NCI-H510A (cell line): ENCODE data around the gene CDH11.

Experiments used
- DNase-seq: peaks from one replicate; lab custom pipeline; 2025; lab: John Stamatoyannopoulos, UW

CDH11 gene

DNA sequence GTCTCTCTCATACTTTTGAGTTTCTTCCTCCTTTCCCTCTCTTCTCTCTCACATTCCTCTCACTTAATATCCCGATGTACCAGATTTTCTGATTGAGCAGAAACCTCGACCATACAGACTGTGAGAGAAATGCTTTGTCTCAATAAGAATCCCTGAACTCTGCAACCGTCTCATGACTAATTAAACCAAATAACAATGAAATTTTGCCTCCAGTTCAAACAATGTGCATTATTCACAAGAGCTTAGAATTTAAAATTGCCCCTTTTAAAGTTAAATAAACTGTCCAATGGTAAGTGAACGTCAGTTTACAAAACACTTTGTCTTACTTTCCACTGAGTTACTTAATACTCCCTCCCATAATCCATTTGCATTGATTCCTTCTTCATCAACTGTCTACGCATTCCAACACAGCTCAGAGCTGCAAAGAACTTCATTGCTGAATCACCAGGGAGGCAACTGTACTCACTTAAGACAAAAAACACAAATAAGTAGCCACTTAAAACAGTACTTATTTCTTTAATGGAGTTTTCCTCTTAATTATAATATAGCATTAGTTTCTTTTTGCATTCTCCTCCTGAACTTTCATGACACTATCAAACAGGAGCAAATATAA, 4.9 kb downstream of the CDH11 start:
- no peak for DNase-seq

DNA sequence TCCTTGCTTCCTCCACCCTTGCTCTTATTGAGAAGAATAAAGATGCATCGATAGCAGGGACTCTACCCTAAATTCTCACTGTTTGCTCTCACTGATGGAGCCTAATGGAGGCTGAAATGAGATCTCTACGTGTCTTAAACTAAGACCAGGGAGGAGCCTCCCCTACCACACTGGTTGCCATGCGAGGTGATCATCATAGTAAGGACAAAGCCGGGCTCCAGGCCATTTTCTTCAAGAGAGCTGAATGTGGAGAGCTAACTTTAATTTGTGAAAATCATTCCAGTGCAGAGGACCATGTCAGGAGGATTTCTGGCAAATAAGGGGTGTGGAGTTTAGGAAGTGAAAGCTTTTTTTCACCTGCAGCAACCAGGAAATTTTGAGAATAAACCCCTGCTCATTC, 5.6 kb downstream of the CDH11 start:
- DNase-seq = no peak

DNA sequence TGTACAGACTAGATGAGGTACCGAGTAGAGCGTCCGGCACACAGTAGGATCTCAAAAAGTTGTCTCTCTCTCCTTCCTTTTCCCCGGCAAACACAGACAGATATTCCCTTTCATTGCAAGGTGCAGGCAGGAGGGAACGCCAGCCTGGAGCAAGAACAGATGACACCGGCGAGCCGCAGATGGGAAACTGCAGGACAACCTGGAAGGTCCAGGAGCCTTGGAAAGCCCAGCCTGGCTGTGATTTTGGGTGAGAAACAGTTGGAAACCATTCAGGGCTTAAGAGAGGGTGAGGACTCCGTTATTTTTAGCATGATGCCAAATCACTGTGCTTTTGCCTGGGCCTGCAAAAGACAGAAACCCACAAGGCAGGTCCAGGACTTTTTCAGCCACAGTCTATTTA, 7.3 kb downstream of the CDH11 start:
- DNase-seq = no peak

DNA sequence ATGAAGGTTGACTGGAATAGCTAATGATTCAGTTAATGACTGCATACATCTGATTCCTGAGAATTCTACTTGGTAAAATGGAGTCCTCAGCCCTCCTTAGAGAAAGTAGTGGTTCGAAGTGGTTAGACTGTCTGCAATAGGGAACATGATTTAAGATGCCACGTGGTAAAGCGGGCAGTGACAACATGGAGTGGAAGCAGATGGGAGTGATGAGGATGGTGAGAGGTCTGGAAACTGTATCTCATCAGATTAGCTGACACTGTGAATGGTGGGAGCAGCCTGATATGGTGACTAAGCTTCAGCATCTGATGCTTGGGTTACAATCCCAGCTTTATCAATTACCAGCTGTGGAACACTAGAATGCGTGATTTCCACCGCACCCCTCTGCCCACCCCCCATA, 8.4 kb downstream of the CDH11 start:
- no peak for DNase-seq

DNA sequence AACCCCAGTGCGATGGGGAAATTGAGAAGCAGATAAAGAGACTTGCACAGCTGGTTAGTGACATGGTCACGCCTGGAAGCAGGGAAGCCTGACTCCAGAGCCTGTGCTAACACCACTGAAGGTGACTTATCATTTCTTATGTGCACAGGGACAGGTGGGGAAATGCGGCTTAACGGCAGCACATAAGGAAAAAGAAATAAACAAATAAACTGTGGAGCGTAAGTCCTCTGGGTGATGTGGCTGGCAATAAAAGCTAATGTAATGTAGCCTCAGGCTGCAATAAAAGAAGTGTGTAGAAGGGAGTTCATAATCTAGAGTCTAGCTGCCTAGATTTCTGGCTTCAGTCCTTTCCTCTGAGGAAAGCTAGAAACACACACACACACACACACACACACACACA, 10.6 kb downstream of the CDH11 start:
- DNase-seq = no peak

DNA sequence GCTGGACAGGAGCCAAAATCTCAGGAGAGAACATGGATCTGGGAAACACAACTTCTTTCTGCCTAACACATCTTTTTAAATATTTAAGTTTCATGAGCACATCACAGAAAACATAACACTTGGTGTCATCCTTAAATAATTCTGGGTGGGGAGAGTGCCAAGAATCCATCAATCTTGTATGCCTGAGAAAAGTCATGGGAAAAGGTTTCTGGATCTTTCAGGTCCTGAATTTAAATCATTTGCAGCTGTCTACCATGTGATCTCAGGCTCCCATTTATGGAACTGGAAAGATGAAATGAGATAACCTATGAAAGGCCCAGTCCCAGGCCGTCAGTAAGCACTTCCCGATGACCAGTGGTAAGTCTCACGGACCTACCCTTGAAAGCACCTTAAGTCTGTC, 15.1 kb downstream of the CDH11 start:
- no peak for DNase-seq

DNA sequence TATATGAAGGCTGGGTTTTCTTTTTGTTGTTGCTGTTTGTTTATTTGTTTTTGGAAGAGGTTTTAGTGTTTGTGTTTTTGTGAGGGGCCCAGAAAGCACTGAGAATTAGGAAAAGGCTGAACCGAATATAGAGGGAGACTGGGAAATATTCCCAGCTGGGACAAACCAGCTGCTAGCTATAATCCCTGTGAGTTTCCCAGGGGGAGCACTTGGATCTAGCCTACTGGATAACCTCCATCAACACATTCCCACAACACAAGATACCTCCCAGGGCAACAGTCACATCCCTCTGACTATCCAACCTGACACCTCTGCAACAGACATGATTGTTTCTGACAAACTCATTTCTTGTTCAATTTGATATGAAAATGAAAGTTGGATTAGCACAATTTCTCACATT, 16.7 kb downstream of the CDH11 start:
- DNase-seq = no peak

DNA sequence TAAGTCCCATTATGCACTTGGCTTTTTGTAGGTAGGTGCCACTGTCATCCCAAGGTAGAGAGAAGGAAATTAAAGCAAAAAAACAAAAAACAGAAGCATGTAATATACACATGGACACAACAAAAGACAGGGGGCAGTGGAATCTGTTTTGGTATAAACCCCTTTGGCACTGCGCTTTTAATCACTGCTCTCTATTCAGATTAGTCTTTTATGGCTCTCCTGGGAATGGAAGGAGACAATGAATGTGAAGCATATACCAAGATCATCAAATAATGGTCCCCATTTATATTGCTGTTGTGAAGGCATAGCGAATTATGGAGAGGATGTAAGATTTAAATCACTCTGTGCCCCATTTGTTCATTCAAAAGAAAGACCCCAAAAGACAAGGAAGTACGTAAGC, 17.4 kb downstream of the CDH11 start:
- no peak for DNase-seq

DNA sequence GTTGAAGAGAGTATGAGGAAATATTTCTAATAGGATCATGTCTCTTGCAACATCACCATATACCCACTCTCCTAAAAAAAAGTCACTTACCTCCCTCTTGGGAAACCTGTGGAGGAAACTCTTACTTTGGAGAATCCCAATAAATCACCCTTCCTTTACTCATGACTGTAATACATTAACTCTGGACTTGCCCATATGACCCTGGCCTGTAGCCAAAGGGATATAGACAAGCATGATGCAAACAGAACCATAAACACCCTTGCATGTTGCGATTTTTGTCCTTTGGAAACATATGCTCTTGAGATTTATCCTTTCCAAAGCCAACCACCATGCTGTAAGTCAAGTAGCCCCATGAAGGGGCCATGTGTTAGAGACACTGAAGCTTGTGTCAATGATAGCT, 19.5 kb downstream of the CDH11 start:
- DNase-seq = no peak

DNA sequence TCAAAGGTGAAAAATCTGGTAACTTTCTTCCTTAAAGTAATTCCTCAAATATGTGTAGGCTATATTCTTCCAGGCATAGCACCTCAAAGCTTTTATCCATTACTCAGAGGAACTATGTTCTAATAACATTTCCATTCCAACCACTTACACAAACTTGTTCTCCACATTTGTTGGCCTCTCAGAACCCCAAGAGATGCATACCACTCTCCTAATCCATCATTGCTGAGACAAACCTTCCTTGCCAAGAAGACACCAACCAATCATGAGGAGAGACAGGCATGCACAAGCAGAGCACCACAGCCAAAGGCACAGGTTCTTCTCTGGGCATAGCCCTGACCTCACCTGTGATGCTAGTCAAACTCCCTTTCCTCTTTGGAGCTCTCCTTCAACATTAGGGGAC, 20.9 kb downstream of the CDH11 start:
- DNase-seq = no peak

DNA sequence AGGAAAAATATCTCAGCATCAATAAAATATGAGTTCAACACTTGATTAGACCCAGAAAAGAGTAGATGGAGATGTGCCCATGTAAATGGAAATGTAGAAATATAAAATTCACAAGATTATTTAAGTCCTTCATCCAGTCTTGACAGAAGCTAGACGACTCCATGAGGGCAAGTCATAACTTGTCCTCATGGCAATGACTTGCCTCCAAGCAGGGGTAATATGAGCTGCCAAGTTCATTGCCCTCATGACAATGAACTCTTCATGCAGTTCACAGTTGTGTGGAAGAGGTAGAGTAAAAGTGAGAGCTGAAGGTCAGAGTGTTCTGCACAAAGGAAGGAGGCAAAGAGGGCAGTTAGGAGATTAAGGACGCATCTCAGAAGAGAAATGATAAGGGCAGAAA, 22.3 kb downstream of the CDH11 start:
- DNase-seq = no peak

DNA sequence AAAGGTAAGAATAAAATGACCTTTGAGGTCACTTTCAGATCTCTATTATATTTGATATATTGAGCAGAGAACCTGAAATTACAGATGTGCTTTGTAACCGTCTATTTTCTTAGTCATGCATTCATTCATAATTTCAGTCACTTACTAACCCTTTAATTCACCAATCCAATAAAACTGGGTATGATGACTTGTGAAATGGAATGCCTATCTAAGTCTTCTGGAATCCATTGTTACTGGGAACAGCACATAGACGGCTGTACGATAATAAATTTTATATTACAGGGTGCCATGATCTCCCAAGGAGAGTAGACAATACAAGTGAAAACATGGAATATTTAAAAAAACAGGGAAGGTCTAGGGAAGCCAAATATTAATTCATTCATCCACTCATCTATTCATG, 22.9 kb downstream of the CDH11 start:
- no peak for DNase-seq

DNA sequence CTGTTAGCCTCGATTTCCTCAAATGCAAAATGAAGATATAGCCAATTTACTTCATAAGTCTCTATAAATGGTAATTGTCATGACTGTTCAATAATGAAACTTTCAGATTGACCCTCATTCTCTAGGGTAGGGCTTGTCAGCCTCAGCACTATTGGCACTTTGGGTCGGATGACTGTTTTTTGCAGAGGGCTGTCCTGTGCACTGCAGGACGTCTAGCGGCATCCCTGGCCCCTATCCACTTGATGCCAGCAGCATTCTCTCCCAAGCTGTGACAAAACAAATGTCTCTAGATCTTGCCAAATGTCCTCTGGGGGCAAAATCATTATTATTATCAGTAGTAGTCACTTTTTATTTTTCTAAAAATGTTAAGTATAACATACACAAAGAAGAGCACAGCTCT, 24.6 kb downstream of the CDH11 start:
- no peak for DNase-seq

DNA sequence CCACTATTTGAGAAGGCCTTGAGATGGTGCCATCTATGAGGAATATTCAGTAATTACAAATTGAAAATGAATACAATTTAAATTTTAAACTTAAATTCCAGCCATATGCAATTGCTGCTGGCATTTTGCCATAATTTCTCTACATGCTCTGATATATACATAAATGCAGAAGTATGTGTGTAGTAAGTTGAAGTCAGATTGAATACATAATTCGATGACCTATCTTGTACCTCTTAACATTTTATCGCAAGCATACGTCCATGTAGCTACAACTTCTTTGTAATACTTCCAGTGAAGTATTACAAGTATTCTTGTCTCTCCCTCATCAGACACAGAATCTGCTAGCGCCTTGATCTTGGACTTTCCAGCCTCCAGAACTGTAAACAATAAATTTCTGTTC, 26.0 kb downstream of the CDH11 start:
- no peak for DNase-seq

DNA sequence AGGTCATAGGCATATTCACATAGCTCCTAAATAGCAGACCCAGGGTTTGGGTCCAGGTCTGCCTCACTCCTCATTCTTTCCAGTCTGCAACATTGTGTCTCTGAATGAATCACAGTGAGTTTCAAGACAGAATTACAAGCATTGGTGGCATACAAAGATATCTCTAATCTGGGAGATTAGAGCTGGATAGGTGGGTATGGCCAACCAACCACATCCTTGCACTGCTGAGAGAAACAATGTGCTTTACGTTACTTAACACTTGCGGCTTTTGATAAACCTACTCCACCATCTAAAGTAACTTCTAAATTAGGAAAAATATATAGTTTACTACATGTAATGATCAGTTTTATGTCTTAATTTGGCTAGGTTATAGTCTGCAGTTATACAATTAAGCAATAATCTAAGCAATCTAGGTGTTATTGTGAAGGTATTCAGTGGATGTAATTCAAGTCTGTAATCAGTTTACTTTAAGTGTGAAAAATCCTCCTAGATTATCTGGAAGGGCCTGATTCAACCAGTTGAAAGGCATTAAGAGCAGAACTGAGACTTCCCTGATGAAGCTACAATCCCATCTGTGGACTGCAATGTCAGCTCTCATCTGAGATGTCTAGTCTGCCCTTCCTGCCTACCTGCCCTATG, 26.7 kb downstream of the CDH11 start:
- no peak for DNase-seq

DNA sequence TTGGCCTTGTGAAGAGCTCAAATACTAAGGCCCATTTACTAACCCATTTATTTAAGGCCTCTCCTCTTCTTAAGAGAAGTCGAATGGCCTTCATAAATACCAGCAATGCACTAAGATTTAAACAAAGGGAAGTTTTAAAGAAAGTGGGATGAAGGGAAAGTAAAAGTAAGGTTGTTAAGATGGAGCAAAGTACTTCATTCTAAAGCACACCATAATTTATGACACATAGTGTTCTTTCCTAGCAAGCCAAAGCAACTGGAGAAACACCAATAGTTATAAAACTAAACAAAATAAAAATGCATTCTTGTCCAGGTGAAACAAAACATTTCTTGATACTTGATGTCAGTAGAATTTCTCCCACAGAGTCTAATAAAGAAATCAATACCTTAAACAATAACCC, 27.9 kb downstream of the CDH11 start:
- no peak for DNase-seq

DNA sequence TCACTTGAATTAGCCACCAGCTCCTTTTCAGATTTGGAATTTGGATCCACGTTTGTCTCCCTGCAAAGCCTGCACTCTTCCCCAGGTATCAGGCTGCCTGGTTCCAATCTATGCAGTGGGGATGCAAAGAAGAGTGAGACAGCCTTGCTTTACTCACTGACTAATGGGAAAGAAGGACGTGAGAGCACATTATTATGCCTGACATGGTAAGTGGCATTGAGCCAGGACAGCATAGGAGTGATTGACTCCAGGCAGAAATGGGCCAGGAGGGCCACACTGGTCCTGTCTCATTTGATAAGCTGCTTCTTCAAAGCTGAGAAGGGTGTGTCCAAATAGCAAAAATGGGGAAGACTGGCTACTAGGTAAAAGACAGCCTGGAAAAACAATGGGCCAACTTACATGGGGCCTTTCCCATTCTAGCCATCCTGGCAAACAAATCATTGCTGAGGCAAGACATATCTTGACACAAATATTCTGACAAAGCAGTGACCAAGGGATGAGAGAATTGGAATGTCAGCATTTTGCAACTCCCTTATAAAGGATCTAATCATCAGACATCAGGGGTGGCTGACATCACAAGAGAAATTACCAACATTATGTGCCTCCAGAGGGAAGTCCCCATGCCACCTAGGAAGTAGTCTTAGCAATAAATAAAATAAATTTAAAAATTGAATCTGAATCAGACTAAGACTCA, 38.6 kb downstream of the CDH11 start:
- DNase-seq = no peak

DNA sequence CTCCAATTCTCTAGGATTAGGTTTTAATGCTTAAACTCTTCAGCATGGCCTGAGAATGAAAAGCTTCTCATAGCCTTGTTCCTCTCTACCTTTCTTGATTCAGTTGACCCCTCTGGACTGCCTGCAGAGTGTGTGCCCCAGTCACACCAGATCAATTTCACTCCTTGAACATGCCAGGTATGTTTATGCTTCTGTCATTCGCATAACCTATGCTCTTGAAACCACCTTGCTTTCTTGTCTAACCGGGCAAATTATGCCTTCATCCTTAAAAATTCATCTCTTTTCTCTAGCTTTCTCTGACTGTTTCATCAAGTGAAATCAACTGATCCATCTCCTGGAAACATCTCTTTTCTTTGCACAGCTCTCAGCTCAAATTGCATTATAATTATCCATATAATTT, 42.3 kb downstream of the CDH11 start:
- no peak for DNase-seq

DNA sequence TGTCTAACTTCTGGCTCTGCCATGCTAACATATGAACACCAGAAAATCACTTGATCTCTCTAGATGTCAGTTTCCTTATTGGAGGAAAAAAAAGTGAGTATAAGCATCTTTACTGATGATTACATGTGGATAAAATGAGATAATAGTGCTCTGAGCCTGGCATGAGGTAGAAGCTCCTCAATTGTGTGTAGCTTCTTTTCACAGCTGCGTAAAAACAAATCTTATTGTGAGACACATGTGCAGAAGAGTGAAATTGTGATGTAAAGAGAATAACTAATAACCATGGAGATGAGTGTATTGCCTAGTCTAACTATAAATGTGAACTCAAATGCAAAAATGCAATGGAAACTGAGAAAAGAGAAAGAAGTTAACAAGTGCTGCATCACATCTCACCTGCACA, 44.7 kb downstream of the CDH11 start:
- no peak for DNase-seq

DNA sequence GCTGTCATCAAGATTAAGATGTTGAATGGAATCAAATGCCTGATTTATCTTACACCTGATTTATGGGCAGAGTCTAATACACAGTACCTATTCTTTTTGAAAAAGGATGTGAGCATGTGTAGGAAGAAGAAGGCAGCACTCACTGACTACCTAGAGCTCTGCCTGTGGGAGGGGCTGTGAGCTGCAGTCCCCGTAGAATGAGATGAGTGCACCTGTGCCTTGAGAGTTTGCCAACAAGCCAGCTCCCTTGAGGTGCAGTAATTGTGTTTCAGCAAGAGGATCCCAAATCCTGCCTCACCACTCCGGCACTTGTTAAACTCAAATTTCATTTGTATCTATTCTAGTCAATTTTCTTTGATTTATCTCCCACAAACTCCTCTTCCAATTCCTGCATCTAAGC, 46.0 kb downstream of the CDH11 start:
- DNase-seq = no peak

DNA sequence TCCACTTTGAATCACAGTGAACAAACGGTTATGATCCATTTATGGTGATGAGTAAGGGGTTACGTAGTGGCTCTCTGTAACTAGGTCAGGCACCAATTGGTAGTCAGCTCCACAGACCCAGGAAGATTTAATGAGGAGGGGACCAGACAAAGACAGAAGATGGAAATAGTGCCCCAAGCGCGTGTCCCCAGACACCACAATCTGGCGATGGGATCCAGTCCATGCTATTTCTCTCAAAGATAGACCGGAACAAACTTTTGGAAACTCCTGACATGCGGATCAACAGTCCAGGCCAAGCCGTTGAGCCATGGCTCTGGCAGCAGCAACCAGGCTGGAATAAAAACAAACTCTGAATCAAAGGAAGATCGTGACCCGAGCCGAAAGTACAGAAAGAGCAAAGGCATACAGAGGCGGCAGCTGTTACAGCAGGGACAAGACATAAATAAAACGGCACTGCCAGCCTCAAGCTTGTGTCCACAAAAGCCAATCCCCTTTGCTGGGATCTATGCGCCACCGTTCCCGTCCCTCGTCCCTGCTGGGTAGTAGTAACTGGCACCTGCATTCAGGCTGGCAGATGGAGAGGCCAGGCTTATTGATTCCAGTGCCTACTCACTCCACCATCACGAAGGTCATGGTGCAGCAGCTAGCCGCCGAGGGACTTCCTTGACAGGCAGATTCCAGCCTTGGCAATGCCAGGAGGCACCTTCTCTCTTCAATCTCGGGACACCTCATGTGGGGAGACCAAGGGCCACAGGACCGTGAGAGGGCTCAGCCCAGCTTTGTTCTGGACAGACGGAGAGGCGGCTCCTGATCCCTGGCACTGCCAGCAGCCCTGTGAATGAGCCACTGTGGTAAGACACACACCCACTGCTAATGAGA, 50.2 kb downstream of the CDH11 start:
- DNase-seq = no peak

DNA sequence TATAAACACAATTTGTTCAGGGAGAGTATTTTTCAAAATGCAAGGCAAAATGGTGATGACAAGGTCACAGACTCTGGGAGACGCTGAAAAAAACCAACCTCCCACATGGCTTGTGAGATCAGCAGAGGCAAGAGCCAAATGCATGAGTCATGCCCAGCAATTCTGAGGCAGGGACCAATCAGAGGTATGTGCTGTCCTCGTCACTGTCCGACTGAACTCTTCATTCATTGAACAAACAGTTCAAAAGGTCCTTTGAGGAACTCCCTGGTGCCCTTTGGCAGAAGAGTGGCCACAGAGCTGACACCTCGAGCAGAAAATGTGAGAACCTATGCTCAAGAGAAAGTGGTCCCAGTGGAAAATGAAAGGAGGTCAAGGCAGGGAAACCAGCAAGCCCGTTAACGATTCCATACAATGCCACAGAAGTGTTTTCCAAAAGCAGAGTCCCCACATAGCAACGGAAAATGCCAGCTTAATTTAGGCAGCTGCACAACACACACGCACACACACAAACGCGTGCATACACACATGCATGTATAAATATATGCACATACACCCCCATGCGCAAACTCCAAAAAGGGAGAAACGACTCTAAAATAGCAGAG, 50.9 kb downstream of the CDH11 start:
- DNase-seq = no peak
